Ovary (tissue), 3 donors: Measurements from ENCODE around the gene RIGI.

ENCODE experiments used
- CTCF ChIP-seq, 3 donors: fragments of 450-650 bp in 2 of 3; fragments of 200-600 bp in 1 of 3; IDR thresholded peaks; one replicate each; pipeline versions ENCODE4 v1.5.1 to v1.8.0; 2016 to 2022; ENCODE audit warnings: antibody characterized with exemption in 3 of 3, mild to moderate bottlenecking in 1 of 3
- POLR2A ChIP-seq: fragments of 450-650 bp; IDR thresholded peaks from one replicate; pipeline ENCODE4 v1.6.1; 2017; ENCODE audit warnings: antibody characterized with exemption, mild to moderate bottlenecking, moderate library complexity
- donor health status: DM: no; HTN: no; CAD: no.

- TF ChIP-seq CTCF (IDR thresholded peaks at IDR 0.05), result no peak
- no peak for TF ChIP-seq POLR2A
These were observed 48.9 kb upstream of the RIGI start for GRCh38 chr9:32574858-32575257.
